ENCODE results near the gene MRRF. TPM values are rescaled to one million over a fixed set of nuclear protein-coding genes. Genes with fewer than 3 reads are reported as not detected.
A peak's percentile ranks its signal among the peaks of the same experiment; 100 is the strongest.

The MRRF gene
- total RNA-seq, 2 donors from 2014 or later = 16.9 to 36.8 TPM

GRCh38 chr9:122309861-122310260 lies 45.2 kb downstream of the MRRF start:
- no peaks in the 10 kb centered on the region for H3K9me3 ChIP-seq
- no peak overlapping the region for H3K4me3 ChIP-seq
- H3K27me3 ChIP-seq (replicated peaks; ENCODE audit: insufficient read depth) = no peaks in the 10 kb centered on the region
- TF ChIP-seq CTCF (IDR thresholded peaks at IDR 0.05) = no peak
- H3K27ac ChIP-seq = no peak overlapping the region
- DNase-seq (ENCODE audit: low spot score) (no peak), ATAC-seq (ENCODE audit: insufficient number of reproducible peaks, low FRiP score, low read depth) (no peak)
- no peaks in the 10 kb centered on the region for H3K4me1 ChIP-seq (ENCODE audit: control insufficient read depth in 1 of 2, low read depth in 2 of 2)
- peaks cover 23% of the 10 kb centered on the region for H3K36me3 ChIP-seq

GRCh38 chr9:122314165-122314564 lies 49.5 kb downstream of the MRRF start:
- ATAC-seq (ENCODE audit: insufficient number of reproducible peaks, low FRiP score, low read depth) = no peak
- Histone ChIP-seq H3K4me1 (ENCODE audit: control insufficient read depth in 1 of 2, low read depth in 2 of 2) (peaks cover 0 to 6% of the 10 kb centered on the region in 2 donors), H3K9me3 (no peaks in the 10 kb centered on the region), H3K27me3 (replicated peaks; ENCODE audit: insufficient read depth) (no peaks in the 10 kb centered on the region), H3K36me3 (peaks cover 13% of the 10 kb centered on the region), H3K27ac (no peak overlapping the region), H3K4me3 (no peak overlapping the region)
- TF ChIP-seq CTCF (IDR thresholded peaks at IDR 0.05) = no peak
- no peak for DNase-seq (ENCODE audit: low spot score)

GRCh38 chr9:122315534-122315933 lies 50.9 kb downstream of the MRRF start:
- Histone ChIP-seq H3K9me3 (no peaks in the 10 kb centered on the region), H3K27me3 (replicated peaks; ENCODE audit: insufficient read depth) (no peaks in the 10 kb centered on the region), H3K4me3 (no peak overlapping the region), H3K36me3 (peaks cover 13% of the 10 kb centered on the region), H3K4me1 (ENCODE audit: control insufficient read depth in 1 of 2, low read depth in 2 of 2) (peaks cover 0 to 6% of the 10 kb centered on the region in 2 donors), H3K27ac (no peak overlapping the region)
- TF ChIP-seq CTCF (IDR thresholded peaks at IDR 0.05) = no peak
- no peak for DNase-seq (ENCODE audit: low spot score)
- no peak for ATAC-seq (ENCODE audit: insufficient number of reproducible peaks, low FRiP score, low read depth)

GRCh38 chr9:122318284-122318683 lies 53.6 kb downstream of the MRRF start:
- H3K4me3 ChIP-seq = peak overlapping the region; percentile 9
- peak overlapping the region; percentile 29 to 39 for H3K27ac ChIP-seq
- no peak for TF ChIP-seq CTCF (IDR thresholded peaks at IDR 0.05)
- H3K9me3 ChIP-seq = no peaks in the 10 kb centered on the region
- DNase-seq (ENCODE audit: low spot score) (no peak), ATAC-seq (ENCODE audit: insufficient number of reproducible peaks, low FRiP score, low read depth) (no peak)
- no peaks in the 10 kb centered on the region for H3K27me3 ChIP-seq (replicated peaks; ENCODE audit: insufficient read depth)
- H3K4me1 ChIP-seq (ENCODE audit: control insufficient read depth in 1 of 2, low read depth in 2 of 2) = peaks cover 0 to 6% of the 10 kb centered on the region in 2 donors
- peaks cover 16% of the 10 kb centered on the region for H3K36me3 ChIP-seq

- no peak for DNase-seq (ENCODE audit: low spot score)
- Histone ChIP-seq H3K27ac (no peak overlapping the region), H3K36me3 (peaks cover 17% of the 10 kb centered on the region), H3K4me1 (ENCODE audit: control insufficient read depth in 1 of 2, low read depth in 2 of 2) (peaks cover 0 to 6% of the 10 kb centered on the region in 2 donors), H3K9me3 (no peaks in the 10 kb centered on the region), H3K27me3 (replicated peaks; ENCODE audit: insufficient read depth) (no peaks in the 10 kb centered on the region), H3K4me3 (no peak overlapping the region)
- TF ChIP-seq CTCF (IDR thresholded peaks at IDR 0.05) = no peak
- no peak for ATAC-seq (ENCODE audit: insufficient number of reproducible peaks, low FRiP score, low read depth)
Observed at GRCh38 chr9:122320413-122320881, 55.8 kb downstream of the MRRF start.

Measured in thoracic aorta (tissue), 2 donors.